Retinal pigment epithelial cell (primary cell): ENCODE measurements around the gene MRPL1.
A peak's percentile ranks its signal among the peaks of the same experiment; 100 is the strongest.
"Not testable (repeated sequence)": the region's sequence is repeated elsewhere in the genome, so short reads cannot be mapped to it uniquely, and the experiment has no call there.

Experiments
- DNase-seq: peaks from one replicate; pipeline ENCODE4 v3.0.0-alpha.2; 2010; ENCODE audit warnings: low read depth
- H3K4me3 ChIP-seq: 2 replicates; pipeline ENCODE4 v1.5.1; 2011; ENCODE audit warnings: mild to moderate bottlenecking, low read length, control low read depth, moderate library complexity
- TF ChIP-seq, protein P1 (sequence below): conservative IDR thresholded peaks from 2 replicates; pipeline ENCODE4 v1.5.1; 2011; ENCODE audit warnings: low read depth, low read length, control low read depth, inconsistent platforms

The MRPL1 gene

DNA sequence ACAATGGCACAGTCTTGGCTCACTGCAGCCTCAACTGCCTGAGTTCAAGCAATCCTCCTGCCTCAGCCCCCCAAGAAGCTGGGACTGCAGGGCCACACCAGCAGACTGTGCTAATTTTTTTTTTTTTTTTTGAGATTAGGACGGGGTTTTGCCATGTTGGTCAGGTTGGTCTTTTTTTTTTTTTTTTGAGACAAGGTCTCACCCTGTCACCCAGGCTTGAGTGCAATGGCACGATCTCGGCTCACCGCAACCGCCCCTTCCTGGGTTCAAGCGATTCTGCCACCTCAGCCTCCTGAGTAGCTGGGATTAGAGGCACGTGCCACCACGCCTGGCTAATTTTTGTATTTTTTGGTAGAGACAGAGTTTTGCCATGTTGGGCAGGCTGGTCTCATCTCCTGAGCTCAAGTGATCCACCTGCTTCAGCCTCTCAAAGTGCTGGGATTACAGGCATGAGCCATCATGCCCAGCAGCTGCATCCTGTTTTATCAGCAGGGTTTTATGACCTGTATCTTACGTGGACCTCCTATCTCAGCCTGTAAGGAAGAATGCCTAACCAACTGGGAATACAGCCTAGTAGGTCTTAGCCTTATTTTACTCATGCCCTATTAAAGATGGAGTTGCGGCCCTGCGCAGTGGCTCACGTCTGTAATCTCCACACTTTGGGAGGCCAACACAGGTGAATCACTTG lies 13.2 kb upstream of the MRPL1 start:
- TF ChIP-seq, protein P1, sequence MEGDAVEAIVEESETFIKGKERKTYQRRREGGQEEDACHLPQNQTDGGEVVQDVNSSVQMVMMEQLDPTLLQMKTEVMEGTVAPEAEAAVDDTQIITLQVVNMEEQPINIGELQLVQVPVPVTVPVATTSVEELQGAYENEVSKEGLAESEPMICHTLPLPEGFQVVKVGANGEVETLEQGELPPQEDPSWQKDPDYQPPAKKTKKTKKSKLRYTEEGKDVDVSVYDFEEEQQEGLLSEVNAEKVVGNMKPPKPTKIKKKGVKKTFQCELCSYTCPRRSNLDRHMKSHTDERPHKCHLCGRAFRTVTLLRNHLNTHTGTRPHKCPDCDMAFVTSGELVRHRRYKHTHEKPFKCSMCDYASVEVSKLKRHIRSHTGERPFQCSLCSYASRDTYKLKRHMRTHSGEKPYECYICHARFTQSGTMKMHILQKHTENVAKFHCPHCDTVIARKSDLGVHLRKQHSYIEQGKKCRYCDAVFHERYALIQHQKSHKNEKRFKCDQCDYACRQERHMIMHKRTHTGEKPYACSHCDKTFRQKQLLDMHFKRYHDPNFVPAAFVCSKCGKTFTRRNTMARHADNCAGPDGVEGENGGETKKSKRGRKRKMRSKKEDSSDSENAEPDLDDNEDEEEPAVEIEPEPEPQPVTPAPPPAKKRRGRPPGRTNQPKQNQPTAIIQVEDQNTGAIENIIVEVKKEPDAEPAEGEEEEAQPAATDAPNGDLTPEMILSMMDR, result no peak
- no peak overlapping the region for H3K4me3 ChIP-seq
- no peak for DNase-seq

DNA sequence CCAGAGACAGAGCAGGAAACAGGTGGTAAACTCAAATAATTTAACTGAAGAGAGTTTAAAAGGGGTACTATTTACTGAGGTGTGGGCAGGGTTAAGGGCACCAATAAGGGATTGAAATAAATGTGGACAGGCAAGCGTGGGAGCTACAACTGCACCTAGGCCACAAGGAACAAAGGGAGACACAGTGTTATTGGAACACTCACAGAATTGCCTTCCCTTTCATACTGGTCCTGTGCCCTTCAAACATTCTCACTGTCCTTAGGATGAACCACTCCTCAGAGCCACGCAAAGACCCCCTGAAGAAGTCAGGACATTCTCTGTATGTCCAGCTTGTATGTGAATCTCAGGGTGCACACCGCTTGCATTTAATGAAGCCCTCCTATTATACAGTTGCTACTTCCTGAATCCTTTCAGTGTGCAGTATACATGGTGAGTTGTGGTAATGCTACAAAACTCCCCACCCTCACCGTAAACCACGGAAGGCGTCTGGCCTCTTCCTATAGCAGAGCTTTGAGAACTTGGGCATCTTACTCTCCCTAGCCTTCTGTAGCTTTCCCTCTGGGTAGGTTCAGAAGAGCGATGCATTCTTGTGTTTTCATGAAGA lies 9.6 kb upstream of the MRPL1 start:
- TF ChIP-seq, protein P1, result no peak
- DNase-seq, result no peak
- no peak overlapping the region for H3K4me3 ChIP-seq

DNA sequence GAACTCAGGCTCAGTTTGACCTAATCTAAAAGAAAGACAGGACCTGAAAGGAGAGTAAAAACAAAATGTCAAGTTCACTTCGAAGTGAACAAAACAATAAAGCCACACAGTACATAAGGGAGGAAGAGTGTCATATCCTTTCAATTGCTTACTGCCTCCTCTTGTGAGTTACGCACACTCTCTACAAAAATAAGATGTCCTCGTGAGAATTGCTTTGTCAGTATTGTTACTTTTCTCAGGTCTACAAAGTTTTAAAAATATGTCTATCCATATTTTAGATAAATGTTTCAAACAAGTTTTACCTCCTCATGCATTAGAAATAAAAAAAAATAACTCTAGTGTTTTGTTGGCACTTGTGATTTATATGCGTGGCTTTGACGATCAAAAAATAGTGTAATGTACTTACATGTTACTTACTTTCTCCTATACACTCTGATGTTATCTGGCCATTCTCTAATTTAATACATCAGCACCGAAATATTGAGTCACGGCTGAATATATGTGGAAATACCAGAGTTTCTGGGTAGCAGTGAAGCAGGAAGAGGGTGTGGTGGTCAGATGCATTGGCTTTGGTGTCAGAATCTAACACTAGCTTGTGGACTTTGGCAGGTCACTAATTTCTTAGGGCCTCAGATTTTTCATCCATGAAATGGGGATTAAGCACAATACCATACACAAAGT lies 8.1 kb upstream of the MRPL1 start:
- TF ChIP-seq, protein P1, result no peak
- no peak overlapping the region for H3K4me3 ChIP-seq
- no peak for DNase-seq

DNA sequence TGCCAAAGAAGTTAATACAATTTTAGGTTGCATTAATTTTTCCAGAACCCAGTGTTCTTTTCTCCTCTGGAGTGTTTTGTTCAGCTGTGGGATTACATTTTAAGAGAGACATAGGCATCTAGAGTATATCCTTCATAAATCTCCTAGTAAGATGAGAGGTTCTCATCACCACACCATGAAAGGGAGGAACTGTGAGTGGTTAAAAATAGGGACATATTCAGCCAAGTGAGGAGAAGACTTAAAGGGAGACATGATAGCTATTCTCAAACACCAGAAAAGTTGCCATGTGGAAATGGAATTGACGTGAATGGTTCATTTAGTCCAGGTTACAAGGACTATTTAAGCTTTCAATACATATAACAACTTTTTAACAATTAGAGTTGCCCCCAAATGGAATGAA lies 6.5 kb upstream of the MRPL1 start:
- TF ChIP-seq, protein P1, result no peak
- DNase-seq, result no peak
- no peak overlapping the region for H3K4me3 ChIP-seq

DNA sequence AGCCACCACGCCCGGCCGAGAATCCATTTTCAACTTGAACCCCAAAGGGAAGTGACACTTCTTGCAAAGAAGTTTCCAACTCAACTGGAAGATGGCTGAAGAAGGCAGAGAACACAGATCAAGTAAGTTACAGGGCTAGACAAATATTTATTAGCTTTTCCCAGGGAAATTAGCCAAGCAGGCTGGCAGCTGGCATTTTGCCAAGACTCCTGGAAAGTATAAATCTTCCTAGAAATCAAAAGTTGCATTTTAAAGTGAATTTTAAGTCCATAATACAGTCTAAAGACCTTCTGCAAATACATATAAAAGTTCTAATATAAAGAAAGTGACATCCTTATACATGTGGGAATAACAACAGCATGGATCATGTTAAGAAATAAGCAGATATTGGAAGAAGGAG lies 3.4 kb upstream of the MRPL1 start:
- no peak overlapping the region for H3K4me3 ChIP-seq
- TF ChIP-seq, protein P1, result no peak
- DNase-seq, result no peak

DNA sequence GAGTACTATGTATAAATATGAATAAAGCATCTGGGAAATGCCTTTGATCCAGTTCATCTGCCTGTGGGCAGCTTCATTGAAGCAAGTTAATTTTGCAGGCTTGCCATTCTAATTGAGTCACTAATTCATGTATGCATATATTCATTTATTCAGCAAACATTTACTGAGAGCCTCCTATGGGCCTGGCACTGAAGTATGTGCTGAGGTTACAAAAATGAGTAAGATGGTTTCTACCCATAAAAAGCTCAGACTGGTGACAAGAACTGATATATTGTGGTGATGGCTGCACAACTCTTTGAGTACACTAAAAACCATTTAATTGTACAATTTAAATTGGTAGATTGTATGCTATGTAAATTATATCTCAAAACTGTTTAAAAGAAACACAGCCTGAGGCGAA lies 1.1 kb upstream of the MRPL1 start:
- H3K4me3 ChIP-seq, result peak overlapping the region; percentile 96
- no peak for DNase-seq
- TF ChIP-seq, protein P1, result no peak

DNA sequence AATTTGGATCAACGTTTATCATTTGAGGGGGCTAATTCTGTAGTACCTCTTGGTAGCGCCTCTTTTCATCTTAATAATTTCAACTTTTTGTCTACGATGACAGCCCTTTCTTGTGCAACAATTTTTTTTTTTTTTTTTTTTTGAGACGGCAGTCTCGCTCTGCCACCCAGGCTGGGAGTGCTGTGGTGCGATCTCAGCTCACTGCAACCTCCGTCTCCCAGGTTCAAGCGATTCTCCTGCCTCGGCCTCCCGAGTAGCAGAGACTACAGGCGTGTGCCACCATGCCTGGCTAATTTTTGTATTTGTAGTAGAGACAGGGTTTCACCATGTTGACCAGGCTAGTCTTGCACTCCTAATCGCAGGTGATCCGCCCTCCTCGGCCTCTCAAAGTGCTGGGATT lies 711 bp downstream of the MRPL1 start:
- peak overlapping the region; percentile 96 for H3K4me3 ChIP-seq
- not testable (repeated sequence) for DNase-seq
